Measurements from ENCODE around the gene GOSR1. TPM values are rescaled to one million over a fixed set of nuclear protein-coding genes. Genes with fewer than 3 reads are reported as not detected.
"Not testable (repeated sequence)": the region's sequence is repeated elsewhere in the genome, so short reads cannot be mapped to it uniquely, and the experiment has no call there.

The GOSR1 gene
- total RNA-seq (2014; rRNA removed; shearing (Covaris generic)): 39.9 and 43.3 TPM in 2 replicates

GRCh38 chr17:30477083-30477773, at the start of gene GOSR1:
Gene GOSR1, plus strand, starts transcription at chr17:30477408. Its CDS starts 26 bp downstream, at chr17:30477434.
- Histone ChIP-seq H3K9me3 (replicated peaks) (no peaks in the 10 kb centered on the region), H3K4me3 (peak within 1 kb of the TSS; percentile 83), H3K27ac (peak within 1 kb of the TSS; percentile 87), H3K4me1 (no peaks in the 10 kb centered on the region), H3K36me3 (peaks cover 11% of the 10 kb centered on the region), H3K27me3 (no peaks in the 10 kb centered on the region)
- DNase-seq: peak; percentile 96 to 99

GRCh38 chr17:30427611-30428010, 49.6 kb upstream of the GOSR1 start:
- no peaks in the 10 kb centered on the region for H3K27me3 ChIP-seq
- no peak overlapping the region for H3K4me3 ChIP-seq
- H3K36me3 ChIP-seq: peaks cover 40% of the 10 kb centered on the region
- no peak overlapping the region for H3K27ac ChIP-seq
- H3K4me1 ChIP-seq: no peaks in the 10 kb centered on the region
- H3K9me3 ChIP-seq (replicated peaks): no peaks in the 10 kb centered on the region
- no peak for DNase-seq

- peaks cover 26% of the 10 kb centered on the region for H3K36me3 ChIP-seq
- no peak overlapping the region for H3K27ac ChIP-seq
Measured at GRCh38 chr17:30429155-30429554, 48.1 kb upstream of the GOSR1 start.

GRCh38 chr17:30433514-30433913, 43.7 kb upstream of the GOSR1 start:
- Histone ChIP-seq H3K36me3 (peaks cover 41% of the 10 kb centered on the region), H3K9me3 (replicated peaks) (peaks cover 3% of the 10 kb centered on the region; the same call in 1 of the 2 replicates), H3K4me3 (no peak overlapping the region), H3K4me1 (peaks cover 20% of the 10 kb centered on the region), H3K27ac (peak overlapping the region; percentile 74), H3K27me3 (no peaks in the 10 kb centered on the region)
- peak; percentile 87 to 96 for DNase-seq

More at GRCh38 chr17:30429155-30429554, 48.1 kb upstream of the GOSR1 start:
- DNase-seq: no peak
- H3K27me3 ChIP-seq: no peaks in the 10 kb centered on the region
- peaks cover 14% of the 10 kb centered on the region for H3K4me1 ChIP-seq
- no peak overlapping the region for H3K4me3 ChIP-seq
- H3K9me3 ChIP-seq (replicated peaks): no peaks in the 10 kb centered on the region

GRCh38 chr17:30436729-30437128, 40.5 kb upstream of the GOSR1 start:
- Histone ChIP-seq H3K4me3 (no peak overlapping the region), H3K27ac (no peak overlapping the region), H3K9me3 (replicated peaks) (peaks cover 3% of the 10 kb centered on the region; the same call in 1 of the 2 replicates), H3K4me1 (peaks cover 20% of the 10 kb centered on the region), H3K27me3 (no peaks in the 10 kb centered on the region), H3K36me3 (peaks cover 37% of the 10 kb centered on the region)
- no peak for DNase-seq

GRCh38 chr17:30443721-30444120, 33.5 kb upstream of the GOSR1 start:
- H3K36me3 ChIP-seq: peaks cover 31% of the 10 kb centered on the region
- 0 out of 2 replicates have a peak, but pooled peaks cover 7% of the 10 kb centered on the region for H3K9me3 ChIP-seq (replicated peaks)
- no peak for DNase-seq

GRCh38 chr17:30446640-30447039, 30.6 kb upstream of the GOSR1 start:
- H3K27ac ChIP-seq; H3K27me3 ChIP-seq; DNase-seq; H3K4me3 ChIP-seq; H3K9me3 ChIP-seq (replicated peaks): not testable (repeated sequence)
- peaks cover 14% of the 10 kb centered on the region for H3K4me1 ChIP-seq
- H3K36me3 ChIP-seq: peaks cover 40% of the 10 kb centered on the region

More at GRCh38 chr17:30443721-30444120, 33.5 kb upstream of the GOSR1 start:
- H3K27ac ChIP-seq: no peak overlapping the region
- no peak overlapping the region for H3K4me3 ChIP-seq
- no peaks in the 10 kb centered on the region for H3K27me3 ChIP-seq
- peaks cover 14% of the 10 kb centered on the region for H3K4me1 ChIP-seq

- Histone ChIP-seq H3K9me3 (replicated peaks) (peaks cover 10% of the 10 kb centered on the region; the same call in 1 of the 2 replicates), H3K27ac (no peak overlapping the region), H3K4me1 (peaks cover 14% of the 10 kb centered on the region), H3K27me3 (no peaks in the 10 kb centered on the region), H3K4me3 (no peak overlapping the region), H3K36me3 (peaks cover 52% of the 10 kb centered on the region)
- no peak for DNase-seq
Measured at GRCh38 chr17:30449480-30449879, 27.7 kb upstream of the GOSR1 start.

GRCh38 chr17:30450125-30451027, 26.8 kb upstream of the GOSR1 start:
- no peak overlapping the region for H3K4me3 ChIP-seq
- DNase-seq: no peak
- H3K9me3 ChIP-seq (replicated peaks): peaks cover 10% of the 10 kb centered on the region; the same call in 1 of the 2 replicates
- H3K4me1 ChIP-seq: peaks cover 14% of the 10 kb centered on the region
- H3K27ac ChIP-seq: no peak overlapping the region
- peaks cover 52% of the 10 kb centered on the region for H3K36me3 ChIP-seq
- H3K27me3 ChIP-seq: no peaks in the 10 kb centered on the region

GRCh38 chr17:30454635-30455034, 22.6 kb upstream of the GOSR1 start:
- Histone ChIP-seq H3K27me3 (no peaks in the 10 kb centered on the region), H3K4me3 (no peak overlapping the region), H3K36me3 (peaks cover 51% of the 10 kb centered on the region), H3K4me1 (no peaks in the 10 kb centered on the region), H3K9me3 (replicated peaks) (peaks cover 3% of the 10 kb centered on the region; the same call in 1 of the 2 replicates), H3K27ac (no peak overlapping the region)
- DNase-seq: no peak

GRCh38 chr17:30458371-30458770, 18.8 kb upstream of the GOSR1 start:
- Histone ChIP-seq H3K27ac (no peak overlapping the region), H3K27me3 (no peaks in the 10 kb centered on the region), H3K9me3 (replicated peaks) (peaks cover 3% of the 10 kb centered on the region), H3K4me1 (peaks cover 5% of the 10 kb centered on the region), H3K4me3 (no peak overlapping the region), H3K36me3 (peaks cover 53% of the 10 kb centered on the region)
- no peak for DNase-seq

GRCh38 chr17:30458797-30459413, 18.3 kb upstream of the GOSR1 start:
- H3K27me3 ChIP-seq; H3K4me3 ChIP-seq; H3K9me3 ChIP-seq (replicated peaks); DNase-seq; H3K27ac ChIP-seq: not testable (repeated sequence)
- Histone ChIP-seq H3K36me3 (peaks cover 49% of the 10 kb centered on the region), H3K4me1 (peaks cover 11% of the 10 kb centered on the region)

GRCh38 chr17:30468465-30468864, 8.7 kb upstream of the GOSR1 start:
- Histone ChIP-seq H3K36me3 (peaks cover 13% of the 10 kb centered on the region), H3K4me1 (peaks cover 7% of the 10 kb centered on the region), H3K27ac (no peak overlapping the region), H3K4me3 (no peak overlapping the region), H3K27me3 (no peaks in the 10 kb centered on the region), H3K9me3 (replicated peaks) (no peaks in the 10 kb centered on the region)
- DNase-seq: no peak

GRCh38 chr17:30472238-30472890, 4.8 kb upstream of the GOSR1 start:
- Histone ChIP-seq H3K27ac (no peak overlapping the region), H3K4me3 (no peak overlapping the region), H3K27me3 (no peaks in the 10 kb centered on the region), H3K4me1 (no peaks in the 10 kb centered on the region), H3K36me3 (no peaks in the 10 kb centered on the region), H3K9me3 (replicated peaks) (no peaks in the 10 kb centered on the region)
- DNase-seq: no peak

All from SJCRH30 (cell line).